Stomach (tissue), 4 donors: ENCODE data around the gene BLOC1S4.

Experiments
- EP300 ChIP-seq: sonication (generic); formaldehyde crosslinking; IDR thresholded peaks from one replicate; pipeline ENCODE4 v1.6.1; 2017; ENCODE audit warnings: antibody characterized with exemption
- POLR2A ChIP-seq, 4 donors: fragments of 450-650 bp; IDR thresholded peaks; one replicate each; pipeline ENCODE4 v1.6.1; 2016; ENCODE audit warnings: antibody characterized with exemption in 4 of 4, control low read depth in 2 of 4, mild to moderate bottlenecking in 1 of 4, moderate library complexity in 1 of 4
- POLR2AphosphoS5 ChIP-seq, 3 donors: sonication (generic); formaldehyde crosslinking; IDR thresholded peaks; one replicate each; pipeline ENCODE4 v1.6.1; 2016; ENCODE audit warnings: antibody characterized with exemption in 3 of 3
- TF ChIP-seq, protein P1 (sequence below), 7 experiments: fragments of 450-650 bp in 4 of 7; fragments of 200-600 bp in 3 of 7; sonication (generic) in 3 of 7; IDR thresholded peaks; one replicate each; pipeline ENCODE4 v1.5.1; 2016 to 2019; ENCODE audit warnings: antibody characterized with exemption in 7 of 7, control low read depth in 2 of 7, mild to moderate bottlenecking in 1 of 7

DNA sequence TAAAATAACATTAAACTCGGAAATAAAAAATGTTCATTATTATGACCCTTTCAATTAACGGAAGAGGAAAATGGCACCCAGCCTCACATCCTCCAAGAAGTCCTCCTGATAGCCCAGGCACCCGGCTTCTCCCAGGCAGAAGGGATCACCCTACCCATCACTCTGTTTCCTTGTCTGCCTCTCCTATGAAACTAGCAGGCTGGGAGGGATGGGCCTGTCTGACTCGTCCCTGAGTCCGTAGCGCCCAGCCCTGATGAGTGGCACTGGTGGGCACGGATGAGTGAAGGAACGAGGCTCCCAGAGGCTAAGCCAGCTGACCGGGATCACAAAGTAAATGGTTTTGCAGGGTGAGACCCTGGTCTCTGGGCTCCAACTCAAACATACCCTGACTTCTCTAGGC lies 37.9 kb downstream of the BLOC1S4 start:
- TF ChIP-seq, protein P1, sequence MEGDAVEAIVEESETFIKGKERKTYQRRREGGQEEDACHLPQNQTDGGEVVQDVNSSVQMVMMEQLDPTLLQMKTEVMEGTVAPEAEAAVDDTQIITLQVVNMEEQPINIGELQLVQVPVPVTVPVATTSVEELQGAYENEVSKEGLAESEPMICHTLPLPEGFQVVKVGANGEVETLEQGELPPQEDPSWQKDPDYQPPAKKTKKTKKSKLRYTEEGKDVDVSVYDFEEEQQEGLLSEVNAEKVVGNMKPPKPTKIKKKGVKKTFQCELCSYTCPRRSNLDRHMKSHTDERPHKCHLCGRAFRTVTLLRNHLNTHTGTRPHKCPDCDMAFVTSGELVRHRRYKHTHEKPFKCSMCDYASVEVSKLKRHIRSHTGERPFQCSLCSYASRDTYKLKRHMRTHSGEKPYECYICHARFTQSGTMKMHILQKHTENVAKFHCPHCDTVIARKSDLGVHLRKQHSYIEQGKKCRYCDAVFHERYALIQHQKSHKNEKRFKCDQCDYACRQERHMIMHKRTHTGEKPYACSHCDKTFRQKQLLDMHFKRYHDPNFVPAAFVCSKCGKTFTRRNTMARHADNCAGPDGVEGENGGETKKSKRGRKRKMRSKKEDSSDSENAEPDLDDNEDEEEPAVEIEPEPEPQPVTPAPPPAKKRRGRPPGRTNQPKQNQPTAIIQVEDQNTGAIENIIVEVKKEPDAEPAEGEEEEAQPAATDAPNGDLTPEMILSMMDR (IDR thresholded peaks at IDR 0.05) = no peak
- TF ChIP-seq POLR2A (IDR thresholded peaks at IDR 0.05) = no peak
- no peak for TF ChIP-seq EP300
- no peak for TF ChIP-seq POLR2AphosphoS5 (IDR thresholded peaks at IDR 0.05)
